ENCODE measurements around the gene RNF130.

RNF130 gene

DNA sequence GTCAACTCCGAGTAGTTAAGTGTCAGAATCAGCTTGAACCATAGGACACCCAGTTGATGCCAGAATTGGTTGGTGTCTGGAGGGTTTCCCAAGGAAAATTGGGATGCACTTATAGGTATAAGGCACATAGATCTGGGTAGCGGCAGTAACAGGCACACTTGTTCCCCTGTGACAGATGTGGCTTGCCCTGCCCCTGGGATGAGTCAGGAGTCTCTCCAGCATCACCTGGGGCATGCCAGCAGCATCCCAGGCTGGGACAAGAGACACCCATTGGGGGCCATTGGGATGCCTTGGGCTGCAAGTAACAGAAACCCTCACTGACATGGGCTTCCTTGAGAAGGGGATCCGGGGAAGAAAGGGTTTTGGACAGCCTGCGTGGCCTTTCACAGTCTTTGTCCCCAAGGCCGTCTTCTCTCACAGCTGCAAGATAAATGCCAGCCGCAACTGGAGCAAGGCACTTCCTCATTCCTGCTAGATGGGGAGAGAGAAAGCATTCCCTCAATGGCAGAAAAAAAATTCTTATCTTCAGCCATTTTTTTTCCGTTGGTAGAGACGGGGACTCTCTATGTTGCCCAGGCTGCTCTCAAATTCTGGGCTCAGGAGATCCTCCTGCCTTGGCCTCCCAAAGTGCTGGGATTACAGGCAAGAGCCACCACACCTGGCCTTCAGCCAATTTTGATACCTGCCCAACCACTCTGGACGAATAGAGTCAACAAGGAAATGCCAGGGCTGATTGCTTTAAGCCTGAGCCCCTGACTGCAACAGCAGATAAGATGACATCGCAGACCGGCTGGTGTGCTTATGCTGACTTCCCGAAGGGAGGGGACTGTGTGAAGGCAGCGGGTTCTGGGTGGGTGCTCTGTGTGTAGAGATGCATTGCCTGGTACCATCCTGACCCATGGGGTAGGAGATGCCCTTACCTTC lies 13.3 kb upstream of the RNF130 start:
- DNase-seq (ENCODE audit: low spot score): no peak

DNA sequence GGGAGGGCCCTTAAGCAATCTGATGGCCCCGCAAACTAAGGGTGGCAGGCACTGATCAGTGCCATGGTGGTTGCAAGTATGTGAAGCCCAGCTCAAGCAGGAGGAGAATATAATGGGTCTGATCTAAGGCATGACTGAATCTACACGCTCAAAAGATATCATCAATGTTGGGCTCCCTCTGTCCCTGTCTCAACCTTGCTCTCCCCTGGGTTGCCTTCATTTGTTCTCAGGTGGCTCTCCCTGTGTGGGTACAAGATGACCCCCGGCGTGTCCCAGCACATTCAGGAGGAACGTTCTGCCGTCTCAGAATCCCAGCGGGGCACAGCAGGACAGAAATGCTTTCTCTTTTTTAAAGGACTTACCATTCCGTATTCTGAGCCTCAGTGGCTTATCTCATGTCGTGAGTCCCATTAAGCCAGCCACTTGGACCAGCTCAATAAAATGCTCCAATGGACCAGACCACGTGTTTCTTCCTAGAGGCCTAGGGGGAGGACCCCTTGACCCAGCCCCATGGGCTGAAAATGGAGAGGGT lies 12.0 kb upstream of the RNF130 start:
- no peak for DNase-seq (ENCODE audit: low spot score)

DNA sequence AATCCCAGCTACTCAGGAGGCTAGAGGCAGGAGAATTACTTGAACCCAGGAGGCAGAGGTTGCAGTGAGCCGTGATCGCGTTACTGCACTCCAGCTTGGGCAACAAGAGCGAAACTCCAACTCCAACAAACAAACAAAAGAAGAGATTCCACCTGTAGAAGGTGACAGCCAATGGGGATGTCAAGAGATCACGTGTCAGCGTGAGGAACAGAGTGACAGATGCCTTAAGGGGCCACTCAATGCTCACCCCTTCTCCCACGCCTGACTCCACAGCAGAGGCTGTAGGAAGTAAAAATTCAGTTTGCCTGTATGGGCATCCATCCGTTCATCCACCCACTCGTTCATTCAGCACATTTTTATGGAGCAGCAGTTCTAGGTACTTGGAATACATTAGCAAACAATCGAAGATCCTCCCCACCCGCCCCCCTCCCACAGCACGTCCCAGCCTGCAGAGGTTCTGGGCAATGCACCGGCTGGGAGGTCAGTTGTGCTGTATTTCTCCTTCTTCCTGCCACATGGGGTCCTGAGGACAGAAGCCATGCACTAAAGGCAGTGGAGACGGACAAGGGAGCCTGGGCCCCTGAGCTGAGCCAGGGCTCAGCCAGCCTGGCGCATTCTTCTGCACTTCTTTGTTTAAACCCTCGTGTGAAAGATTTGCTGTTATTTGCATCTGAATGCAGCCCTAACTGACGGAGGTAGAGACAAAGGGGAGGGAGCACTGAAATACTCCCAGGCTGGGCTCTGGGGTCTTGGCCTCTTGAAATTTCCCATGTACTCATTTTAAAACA lies 11.3 kb upstream of the RNF130 start:
- no peak for DNase-seq (ENCODE audit: low spot score)

DNA sequence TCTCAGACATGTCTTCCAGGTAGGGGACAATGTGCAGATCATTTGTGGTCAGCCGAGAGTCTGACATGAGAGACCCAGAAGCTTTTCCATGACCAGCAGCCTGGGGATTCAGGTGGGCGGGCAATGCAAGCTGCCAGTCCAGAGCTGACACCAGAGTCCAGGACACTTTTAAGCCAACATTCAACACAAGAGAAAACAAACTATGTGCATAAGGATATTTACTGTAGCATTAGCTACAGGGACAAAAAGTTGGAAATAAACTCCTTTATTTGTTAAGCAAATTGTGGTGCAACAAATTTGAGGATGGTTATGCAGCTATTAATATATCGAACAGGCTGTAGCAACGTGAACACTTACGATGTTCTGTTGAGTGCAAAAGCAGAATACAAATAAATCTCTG lies 9.9 kb upstream of the RNF130 start:
- no peak for DNase-seq (ENCODE audit: low spot score)

DNA sequence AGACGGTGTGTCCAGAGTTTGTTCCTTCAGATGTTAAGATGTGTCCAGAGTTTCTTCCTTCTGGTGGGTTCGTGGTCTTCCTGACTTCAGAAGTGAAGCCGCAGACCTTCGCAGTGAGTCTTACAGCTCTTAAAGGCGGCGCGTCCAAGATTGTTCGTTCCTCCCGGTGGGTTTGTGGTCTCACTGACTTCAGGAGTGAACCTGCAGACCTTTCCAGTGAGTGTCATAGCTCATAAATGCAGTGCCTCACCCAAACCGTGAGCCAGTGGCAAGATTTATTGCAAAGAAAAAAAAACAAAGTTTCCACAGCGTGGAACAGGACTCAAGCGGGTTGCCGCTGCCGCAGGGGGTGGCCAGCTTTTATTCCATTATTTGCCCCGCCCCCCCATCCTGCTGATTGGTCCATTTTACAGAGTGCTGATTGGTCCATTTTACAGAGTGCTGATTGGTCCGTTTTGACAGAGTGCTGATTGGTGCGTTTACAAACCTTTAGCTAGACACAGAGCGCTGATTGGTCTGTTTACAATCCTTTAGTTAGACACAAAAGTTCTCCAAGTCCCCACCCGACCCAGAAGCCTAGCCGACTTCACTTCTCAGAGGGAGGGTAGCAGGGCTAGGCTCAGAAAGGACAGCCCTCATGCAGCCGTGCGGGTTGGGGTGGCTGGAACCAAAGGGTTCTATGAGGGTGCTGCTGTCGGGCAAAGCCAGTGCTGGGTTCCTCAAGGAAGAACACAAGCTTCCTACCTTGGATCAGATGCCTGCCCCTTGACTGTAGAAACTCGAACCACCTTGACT lies 9.1 kb upstream of the RNF130 start:
- DNase-seq (ENCODE audit: low spot score): peak; percentile 38

DNA sequence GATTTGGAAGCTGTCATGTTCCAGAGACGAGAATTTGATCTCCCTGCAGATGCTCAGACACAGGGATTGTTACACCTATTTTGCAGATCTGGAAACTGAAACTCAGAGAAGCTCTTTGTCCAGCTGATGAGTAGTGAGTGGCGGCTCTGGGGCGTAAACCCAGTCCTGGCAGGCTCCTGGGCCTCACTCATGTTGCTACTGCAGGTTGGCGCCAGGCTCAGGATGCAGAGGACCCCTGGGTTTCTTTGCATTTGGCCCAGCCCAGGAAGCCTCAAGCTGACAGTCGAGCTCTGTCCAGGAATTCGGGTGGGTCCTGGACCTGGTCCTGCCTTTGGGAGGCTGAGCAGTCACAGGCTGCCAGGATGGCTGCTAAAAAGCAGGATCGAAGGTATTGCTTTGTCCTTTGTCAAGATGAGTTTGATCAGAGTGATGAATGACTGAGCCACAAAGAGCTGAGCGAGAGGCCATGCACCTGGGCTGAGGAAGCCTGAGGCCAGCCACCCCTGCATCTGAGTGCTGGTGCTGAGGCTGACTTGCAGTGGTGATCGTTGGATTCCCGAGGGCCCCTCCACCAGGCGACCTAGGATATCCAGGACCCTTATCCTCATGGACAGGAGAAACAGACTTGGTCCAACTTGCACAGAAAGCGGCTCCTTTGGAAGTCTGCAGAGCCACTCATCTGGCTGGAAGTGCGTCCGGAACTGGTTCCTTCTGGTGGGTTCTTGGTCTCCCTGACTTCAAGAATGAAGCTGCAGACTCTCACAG lies 8.3 kb upstream of the RNF130 start:
- no peak for DNase-seq (ENCODE audit: low spot score)

DNA sequence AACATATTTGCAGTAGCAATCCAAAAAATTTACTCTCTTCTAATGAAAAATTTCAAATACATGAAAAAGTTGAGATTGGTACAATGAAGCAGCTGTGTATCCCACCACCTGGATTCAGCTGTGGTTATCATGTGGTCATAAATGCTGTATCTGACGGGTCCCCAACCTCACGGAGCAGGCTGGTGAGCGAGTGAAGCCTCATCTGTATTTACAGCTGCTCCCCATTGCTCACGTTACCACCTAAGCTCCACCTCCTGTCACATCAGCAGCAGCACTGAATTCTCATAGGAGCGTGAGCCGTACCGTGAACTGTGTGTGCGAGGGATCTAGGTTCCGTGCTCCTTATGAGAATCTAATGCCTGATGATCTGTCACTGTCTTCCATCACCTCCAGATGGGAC lies 6.8 kb upstream of the RNF130 start:
- DNase-seq (ENCODE audit: low spot score): no peak

DNA sequence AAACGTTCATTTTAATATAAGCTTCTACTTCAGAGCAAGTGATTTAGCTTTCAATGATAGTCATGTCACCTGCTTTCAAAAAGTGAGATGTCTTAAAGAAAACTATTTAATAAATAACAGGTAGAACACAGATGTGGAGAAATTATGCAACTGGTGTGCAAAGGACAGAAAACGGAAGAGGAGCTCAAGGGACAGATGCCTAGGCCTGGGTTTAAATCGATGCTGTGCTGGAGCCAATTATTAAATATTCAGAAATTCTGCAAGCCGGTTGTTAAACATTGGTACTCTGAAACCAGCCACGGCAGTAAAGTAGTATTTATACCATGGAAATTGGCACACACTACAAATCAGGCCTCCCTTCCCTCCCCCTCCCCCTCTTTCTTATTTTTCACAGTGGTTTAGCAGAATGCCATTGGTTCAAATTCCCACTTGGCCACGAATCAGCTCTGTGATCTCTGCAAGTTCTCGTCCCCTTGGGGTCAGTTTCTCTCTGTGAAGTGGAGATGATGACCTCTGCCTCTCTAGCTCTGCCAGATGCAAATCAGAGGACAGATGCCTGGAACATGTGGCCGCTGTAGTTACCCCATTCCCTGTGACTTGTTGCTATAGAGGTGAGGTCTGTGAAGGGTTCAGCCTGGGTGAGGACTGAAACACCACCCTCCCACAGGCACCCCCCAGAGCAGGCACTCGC lies 6.2 kb upstream of the RNF130 start:
- DNase-seq (ENCODE audit: low spot score): no peak

DNA sequence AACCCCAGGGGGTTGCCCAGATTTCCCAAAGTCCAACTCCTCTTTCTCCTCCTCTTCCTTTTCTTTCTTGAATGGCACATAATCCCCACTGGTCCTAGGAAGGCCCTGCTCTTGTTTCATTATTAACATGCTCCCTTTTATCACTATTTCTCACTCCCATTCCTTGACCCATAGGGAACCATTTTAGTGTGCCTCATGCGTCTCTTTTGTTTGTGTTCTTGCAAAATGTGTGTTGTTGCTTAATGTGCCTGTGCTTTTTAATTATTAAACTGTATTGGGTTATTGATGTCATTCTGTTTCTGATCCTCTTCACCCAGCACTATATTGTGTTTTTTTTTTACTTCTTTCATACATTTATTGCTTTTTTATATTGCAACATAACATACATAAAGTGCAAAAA lies 4.1 kb upstream of the RNF130 start:
- DNase-seq (ENCODE audit: low spot score): no peak

DNA sequence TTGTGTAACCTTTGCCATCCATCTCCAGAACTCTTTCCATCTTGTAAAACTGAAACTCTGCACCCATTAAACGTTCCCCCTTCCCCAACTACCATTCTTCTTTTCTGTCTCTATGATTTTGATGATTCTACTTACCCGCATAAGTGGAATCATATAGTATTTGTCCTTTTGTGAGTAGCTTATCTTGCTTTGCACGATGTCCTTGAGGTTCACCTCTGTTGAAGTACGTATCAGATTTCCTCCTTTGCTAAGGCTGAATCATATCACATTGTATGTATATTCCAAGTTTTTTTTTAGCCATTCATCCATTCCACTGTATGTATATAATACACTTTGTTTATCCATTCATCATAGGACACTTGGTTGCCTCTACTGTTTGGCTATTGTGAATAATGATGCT lies 2.9 kb upstream of the RNF130 start:
- no peak for DNase-seq (ENCODE audit: low spot score)

DNA sequence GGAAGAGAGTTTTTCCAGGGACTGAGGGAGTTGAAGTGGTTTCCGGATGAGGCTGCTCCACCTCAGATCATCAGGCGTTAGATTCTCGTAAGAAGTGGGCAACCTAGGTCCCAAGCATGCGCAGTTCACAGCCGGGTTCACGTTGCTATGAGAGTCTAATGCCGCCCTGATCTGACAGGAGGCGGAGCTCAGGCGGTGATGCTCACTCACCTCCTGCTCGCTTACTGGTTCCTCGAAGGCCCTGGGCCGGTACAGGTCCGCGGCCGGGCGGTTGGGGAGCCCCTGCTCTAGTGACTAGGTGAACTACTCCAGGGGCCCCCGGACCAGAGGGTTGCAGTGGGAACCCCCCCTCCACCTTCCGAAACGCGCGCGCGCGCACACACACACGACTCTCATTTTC lies 997 bp upstream of the RNF130 start:
- DNase-seq (ENCODE audit: low spot score): no peak

DNA sequence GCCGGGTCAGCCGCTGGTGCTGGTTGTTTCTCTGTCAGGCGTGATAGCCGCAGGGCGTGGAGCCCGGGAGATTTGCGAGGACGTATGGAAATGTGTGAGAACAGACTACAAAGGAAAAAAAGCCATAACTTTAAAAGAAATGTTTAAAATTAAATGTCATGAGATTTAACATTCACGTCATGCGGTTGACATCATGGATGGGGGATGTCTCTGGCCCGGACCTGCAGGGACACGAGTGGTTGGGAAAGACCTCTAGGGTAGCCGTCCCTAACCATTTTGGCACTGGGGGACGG lies 643 bp upstream of the RNF130 start:
- DNase-seq (ENCODE audit: low spot score): no peak

DNA sequence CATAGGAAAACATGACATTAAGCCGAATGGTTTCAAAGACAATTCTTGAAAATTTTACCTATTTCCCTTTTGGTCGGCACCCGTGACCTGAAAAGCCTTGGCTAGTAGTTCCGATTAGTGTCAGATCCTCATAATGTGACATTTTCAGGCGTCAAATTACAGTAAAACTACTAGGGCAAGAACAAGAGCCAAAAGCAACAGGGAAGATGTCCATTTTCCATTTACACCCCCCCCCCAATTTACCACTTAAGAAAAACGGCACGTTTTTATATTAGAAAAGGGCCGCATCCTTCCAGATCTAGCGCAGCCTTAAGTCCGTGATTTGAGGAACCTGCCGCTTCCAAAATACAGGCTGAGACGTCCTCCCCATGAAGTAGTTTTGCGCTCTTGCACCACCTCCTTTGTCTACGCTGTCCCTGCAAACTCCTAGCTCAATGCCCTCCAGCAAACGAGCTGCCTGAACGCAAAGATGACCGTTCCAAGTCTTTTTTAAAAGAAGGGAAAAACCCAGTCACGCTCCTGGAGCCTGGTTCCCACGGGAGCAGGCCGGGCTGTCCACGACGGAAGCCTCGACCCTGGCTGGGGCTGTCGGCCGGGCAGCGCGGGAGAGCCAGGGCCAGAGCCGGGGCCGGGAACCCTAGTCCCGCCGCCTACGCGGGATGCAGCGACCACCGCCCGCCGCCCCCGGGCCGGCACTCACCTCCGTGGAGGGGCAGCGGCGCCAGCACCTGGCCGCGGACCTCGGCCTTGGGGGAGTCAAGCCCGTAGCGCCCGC lies 616 bp downstream of the RNF130 start:
- DNase-seq (ENCODE audit: low spot score): no peak

DNA sequence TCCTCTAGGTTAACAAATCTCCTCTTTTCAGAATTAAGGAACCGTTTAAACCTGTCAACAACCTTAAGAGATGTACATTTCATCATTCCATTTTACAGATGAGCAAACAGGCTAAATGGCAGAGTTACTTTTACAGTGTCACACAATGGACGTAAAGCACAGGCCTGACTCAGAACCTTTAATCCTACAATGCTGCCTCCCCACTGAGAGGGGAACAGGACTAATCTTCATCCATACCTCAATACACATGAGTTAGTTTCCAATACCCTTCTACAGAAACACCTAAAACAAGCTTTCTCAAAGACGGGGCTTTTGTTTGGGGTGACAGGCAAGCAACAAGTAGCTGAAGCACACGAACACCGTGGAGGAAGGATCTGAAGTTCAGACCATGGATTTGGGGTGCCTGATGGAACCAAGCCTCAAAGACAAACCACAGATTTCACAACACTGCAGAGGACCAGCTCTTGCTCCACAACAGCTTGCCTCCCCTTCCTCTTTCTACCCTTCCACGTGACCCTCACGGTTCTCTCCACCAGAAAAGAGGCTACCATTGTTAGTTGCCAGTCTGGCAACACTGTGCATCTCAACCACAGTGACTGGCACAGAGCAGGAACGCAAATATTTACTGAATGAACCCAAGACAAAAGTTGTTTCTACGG lies 1.8 kb downstream of the RNF130 start:
- DNase-seq (ENCODE audit: low spot score): peak; percentile 13

DNA sequence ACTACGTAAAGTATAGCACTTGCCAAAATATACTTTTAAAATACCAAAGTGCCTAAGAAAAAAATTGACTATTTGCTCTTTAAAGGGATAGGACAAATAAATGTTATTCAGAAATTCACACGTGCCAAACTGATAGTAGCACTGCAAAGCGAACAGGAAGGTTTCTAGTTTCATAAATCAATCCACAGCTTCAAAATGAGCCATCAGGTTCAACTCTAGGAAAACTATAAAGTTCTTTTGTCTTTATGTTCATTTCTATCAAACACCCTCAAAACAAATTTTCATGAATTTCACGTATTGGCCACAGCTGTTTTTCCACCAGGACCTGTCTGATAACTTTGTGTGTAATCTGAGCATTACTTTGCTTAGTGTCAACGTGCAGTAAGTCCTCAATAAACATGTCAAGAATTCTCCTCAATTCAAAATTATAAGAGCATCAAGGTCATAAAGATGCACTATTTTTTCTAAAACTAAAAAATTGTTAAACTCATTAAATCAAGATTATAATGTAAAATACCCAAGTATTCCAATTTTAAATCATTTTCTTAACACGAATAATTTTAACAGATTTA lies 3.0 kb downstream of the RNF130 start:
- DNase-seq (ENCODE audit: low spot score): no peak

DNA sequence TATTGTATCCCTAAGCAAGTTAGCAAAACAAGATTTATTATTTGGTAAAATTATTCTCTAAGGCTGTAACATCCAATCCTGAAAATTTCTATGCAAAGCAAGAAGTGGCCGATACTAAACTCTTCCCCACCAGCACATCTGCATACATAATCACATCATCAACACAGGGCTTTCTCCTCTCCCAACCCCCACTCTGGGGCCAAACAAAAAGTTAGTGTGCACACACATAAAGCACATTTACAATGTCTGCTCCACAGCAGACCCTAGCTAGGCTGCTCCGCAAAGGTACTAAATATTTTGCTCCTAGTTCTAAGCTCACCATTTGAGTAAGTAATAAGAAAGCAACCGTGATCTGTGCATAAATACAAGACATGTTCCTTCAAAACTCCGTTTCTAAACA lies 3.6 kb downstream of the RNF130 start:
- no peak for DNase-seq (ENCODE audit: low spot score)

DNA sequence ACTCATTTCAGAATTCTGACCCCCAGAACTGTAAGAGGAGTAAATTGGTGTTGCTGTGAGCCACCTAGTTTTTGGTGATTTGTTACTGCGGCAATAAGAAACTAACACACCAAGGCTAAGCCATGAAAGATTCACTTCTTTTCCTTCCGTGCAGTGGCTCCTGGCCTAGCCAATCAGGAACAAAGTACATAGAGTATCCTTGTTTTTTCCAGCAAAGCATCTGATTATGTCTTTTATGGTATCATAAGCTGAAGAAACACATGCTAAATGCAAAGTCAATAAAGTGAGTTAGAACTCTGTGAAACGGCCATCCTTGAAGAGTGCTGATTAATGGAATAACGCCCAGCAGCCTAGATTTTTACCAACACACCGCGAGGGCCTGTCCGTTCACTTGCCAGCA lies 11.4 kb downstream of the RNF130 start:
- DNase-seq (ENCODE audit: low spot score): no peak

DNA sequence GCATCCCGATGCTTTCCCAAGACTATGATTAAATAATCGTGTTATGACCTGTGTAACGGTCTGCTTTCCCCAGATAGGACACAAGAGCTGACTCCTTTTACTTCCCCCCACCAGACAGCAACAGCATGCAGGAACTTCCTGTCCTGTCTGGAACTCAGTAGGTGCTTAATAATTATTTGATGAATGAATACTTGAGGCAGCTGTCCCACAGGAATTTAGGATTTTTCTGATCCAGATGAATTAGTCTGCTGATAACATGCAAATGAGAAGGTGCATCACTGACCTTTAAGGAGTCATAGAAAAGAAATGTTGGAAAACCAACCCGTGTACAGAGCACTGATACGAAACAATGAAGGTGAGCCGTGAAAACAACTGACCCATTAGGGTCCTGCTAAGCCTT lies 12.2 kb downstream of the RNF130 start:
- no peak for DNase-seq (ENCODE audit: low spot score)

DNA sequence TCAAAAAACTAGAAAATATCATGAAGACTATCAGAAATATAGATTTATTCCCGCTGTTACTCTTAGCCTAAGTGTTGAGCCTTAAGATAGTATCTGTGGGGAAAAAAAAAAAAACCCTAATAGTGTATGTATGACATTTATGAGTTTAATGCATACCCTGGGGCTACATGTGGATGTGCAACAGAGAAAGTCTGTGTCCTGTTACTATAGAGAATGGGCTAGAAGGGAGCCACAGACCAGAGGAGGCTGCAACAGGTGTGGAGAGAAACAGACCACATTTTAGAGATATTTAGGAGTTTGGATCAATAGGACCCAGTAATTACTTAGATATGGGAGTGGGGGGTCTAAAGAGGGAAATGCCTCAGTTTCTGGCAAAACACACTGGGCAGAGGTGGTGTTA lies 15.4 kb downstream of the RNF130 start:
- no peak for DNase-seq (ENCODE audit: low spot score)

Data from CD4-positive, alpha-beta T cell treated with Interleukin-2 at 100 ng/mL for 4 hours (primary cell).